HepG2 (cell line): ENCODE data around the gene BPHL. TPM values are rescaled to one million over a fixed set of nuclear protein-coding genes. Genes with fewer than 3 reads are reported as not detected.
A peak's percentile ranks its signal among the peaks of the same experiment; 100 is the strongest.

Source experiments
- CHCHD3 ChIP-seq: sonication (generic); formaldehyde crosslinking; IDR thresholded peaks from 2 replicates; pipeline ENCODE4 v1.8.0; 2022; ENCODE audit warnings: mild to moderate bottlenecking, missing genetic modification reagents, moderate library complexity
- CHD4 ChIP-seq: fragments of 200-600 bp; sonication (generic); IDR thresholded peaks from 2 replicates; pipeline ENCODE4 v1.7.0; 2017; ENCODE audit warnings: mild to moderate bottlenecking, low read length, borderline replicate concordance
- CREM ChIP-seq, 2 experiments: sonication (generic) in 1 of 2; formaldehyde crosslinking in 1 of 2; IDR thresholded peaks; 2 replicates each; pipeline versions ENCODE4 v1.4.0 to v1.6.1; 2016 to 2020; ENCODE audit warnings: antibody characterized with exemption in 1 of 2, mild to moderate bottlenecking in 1 of 2, missing genetic modification reagents in 1 of 2
- DNMT1 ChIP-seq: sonication (generic); formaldehyde crosslinking; IDR thresholded peaks from 2 replicates; pipeline ENCODE4 v1.5.1; 2020; ENCODE audit warnings: mild to moderate bottlenecking, missing genetic modification reagents
- GLI4 ChIP-seq: sonication (generic); formaldehyde crosslinking; IDR thresholded peaks from 2 replicates; pipeline ENCODE4 v1.5.1; 2020; ENCODE audit warnings: missing genetic modification reagents, mild to moderate bottlenecking, moderate library complexity, borderline replicate concordance
- HOXA3 ChIP-seq: sonication (generic); formaldehyde crosslinking; IDR thresholded peaks from 2 replicates; pipeline ENCODE4 v1.5.0; 2020; ENCODE audit warnings: missing genetic modification reagents
- JUND ChIP-seq: sonication (generic); formaldehyde crosslinking; IDR thresholded peaks from 2 replicates; pipeline ENCODE4 v1.8.0; 2022; ENCODE audit warnings: mild to moderate bottlenecking, missing genetic modification reagents
- KDM2A ChIP-seq: sonication (generic); formaldehyde crosslinking; IDR thresholded peaks from 2 replicates; pipeline ENCODE4 v1.4.0; 2020; ENCODE audit warnings: low read depth, missing genetic modification reagents, borderline replicate concordance
- KDM3A ChIP-seq: IDR thresholded peaks from 2 replicates; pipeline ENCODE4 v1.6.1; 2018; ENCODE audit warnings: low read depth, missing compliant biosample characterization
- MAF1 ChIP-seq: sonication (generic); formaldehyde crosslinking; IDR thresholded peaks from 2 replicates; pipeline ENCODE4 v1.5.0; 2020; ENCODE audit warnings: missing genetic modification reagents, borderline replicate concordance
- RBAK ChIP-seq: sonication (generic); formaldehyde crosslinking; IDR thresholded peaks from 2 replicates; pipeline ENCODE4 v1.5.1; 2020; ENCODE audit warnings: mild to moderate bottlenecking, missing genetic modification reagents
- TBX3 ChIP-seq: fragments of 450-650 bp; IDR thresholded peaks from 2 replicates; pipeline ENCODE4 v1.6.1; 2017; ENCODE audit warnings: antibody characterized with exemption, mild to moderate bottlenecking, inconsistent platforms, borderline replicate concordance
- ZBTB20 ChIP-seq: sonication (generic); formaldehyde crosslinking; IDR thresholded peaks from 2 replicates; pipeline ENCODE4 v1.8.1; 2023; ENCODE audit warnings: missing genetic modification reagents, low read depth, mild to moderate bottlenecking, borderline replicate concordance
- ZEB1 ChIP-seq: IDR thresholded peaks from 2 replicates; pipeline ENCODE4 v1.6.1; 2012; ENCODE audit warnings: mild to moderate bottlenecking, low read depth, inconsistent platforms; ENCODE audit not compliant: insufficient replicate concordance
- ZNF207 ChIP-seq: fragments of 450-650 bp; IDR thresholded peaks from 2 replicates; pipeline ENCODE4 v1.6.1; 2016; ENCODE audit warnings: antibody characterized with exemption, borderline replicate concordance
- ZNF333 ChIP-seq: sonication (generic); formaldehyde crosslinking; IDR thresholded peaks from 2 replicates; pipeline ENCODE4 v1.4.0; 2020; ENCODE audit warnings: mild to moderate bottlenecking, missing genetic modification reagents, borderline replicate concordance
- ZNF468 ChIP-seq: sonication (generic); formaldehyde crosslinking; IDR thresholded peaks from 2 replicates; pipeline ENCODE4 v1.8.0; 2022; ENCODE audit warnings: mild to moderate bottlenecking, moderate library complexity, missing genetic modification reagents
- ZNF589 ChIP-seq: sonication (generic); formaldehyde crosslinking; conservative IDR thresholded peaks from 2 replicates; pipeline ENCODE4 v1.8.0; 2022; ENCODE audit warnings: mild to moderate bottlenecking, moderate library complexity, missing genetic modification reagents
- polyA plus RNA-seq, 8 experiments: library from polyadenylated mRNA; depleted of rRNA in 3 of 8; stranded (reverse) in 7 of 8; unstranded in 1 of 8; fragments of >200 nt; fragmentation: Illumina TruSeq in 4 of 8; extraction: Trizol in 4 of 8; gene quantifications; 2 replicates each; pipeline versions ENCODE4 v1.2.1 to v1.2.3, GENCODE V29; 2011 to 2016; ENCODE audit warnings: low read depth in 4 of 8, missing spikeins in 1 of 8, mixed read lengths in 1 of 8; ENCODE audit not compliant: insufficient read depth in 1 of 8
- total RNA-seq, 5 experiments: library from RNA; depleted of rRNA; stranded (reverse); fragments of >200 nt; fragmentation: Illumina TruSeq; extraction: Trizol; gene quantifications; 2 replicates each; pipeline ENCODE4 v1.2.3, GENCODE V29; 2016; ENCODE audit warnings: low read depth in 1 of 5
- TF ChIP-seq, protein P1 (sequence below): sonication (generic); formaldehyde crosslinking; IDR thresholded peaks from 2 replicates; pipeline ENCODE4 v1.4.0; 2020; ENCODE audit warnings: missing genetic modification reagents, borderline replicate concordance
- TF ChIP-seq, protein P2 (sequence below): sonication (generic); formaldehyde crosslinking; IDR thresholded peaks from 2 replicates; pipeline ENCODE4 v1.8.1; 2023; ENCODE audit warnings: mild to moderate bottlenecking, inconsistent platforms, moderate library complexity, missing genetic modification reagents, borderline replicate concordance
- TF ChIP-seq, protein P3 (sequence below): sonication (generic); formaldehyde crosslinking; IDR thresholded peaks from 2 replicates; pipeline ENCODE4 v1.5.1; 2020; ENCODE audit warnings: missing genetic modification reagents, mild to moderate bottlenecking, borderline replicate concordance
- TF ChIP-seq, protein P4 (sequence below): sonication (generic); formaldehyde crosslinking; IDR thresholded peaks from 2 replicates; pipeline ENCODE4 v1.5.1; 2020; ENCODE audit warnings: mild to moderate bottlenecking, missing genetic modification reagents, borderline replicate concordance

BPHL gene
- total and polyA plus RNA-seq, 2 of the 13 experiments (the other 11 are each of a cell fraction or from before 2014, with no cell fraction given), result 37.8 to 39.5 TPM

DNA sequence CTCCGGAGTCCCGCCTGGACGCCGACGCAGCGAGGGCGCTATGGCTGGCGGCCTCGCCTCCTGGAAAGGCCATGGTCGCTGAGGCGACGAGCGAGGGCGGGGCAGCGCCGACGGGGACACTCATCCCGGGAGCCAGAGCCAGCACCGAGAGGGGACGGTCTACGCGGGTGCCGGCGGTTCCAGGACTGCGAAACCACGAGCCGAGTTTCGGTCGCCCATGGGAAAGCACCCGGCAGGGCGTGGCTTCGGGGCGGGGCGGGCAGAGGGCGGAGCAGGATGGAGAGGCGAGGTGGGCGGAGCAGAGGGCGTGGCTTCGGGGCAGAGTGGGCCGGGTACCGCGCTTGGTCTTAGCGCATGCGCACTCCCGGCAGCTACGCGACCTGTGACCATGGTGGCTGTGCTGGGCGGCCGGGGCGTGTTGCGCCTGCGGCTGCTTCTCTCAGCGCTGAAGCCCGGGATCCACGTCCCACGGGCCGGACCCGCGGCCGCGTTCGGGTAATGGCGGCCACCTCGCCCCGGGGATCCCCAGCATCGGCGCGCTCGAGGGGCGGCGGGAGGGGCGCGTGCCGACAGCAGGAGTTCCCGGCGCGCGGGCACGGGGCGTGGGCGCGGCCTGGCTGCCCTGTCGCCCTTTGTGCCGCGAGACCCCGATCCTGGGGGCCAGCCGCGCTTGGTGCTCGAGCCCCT lies at the start of gene BPHL (continued):
- TF ChIP-seq, protein P1, sequence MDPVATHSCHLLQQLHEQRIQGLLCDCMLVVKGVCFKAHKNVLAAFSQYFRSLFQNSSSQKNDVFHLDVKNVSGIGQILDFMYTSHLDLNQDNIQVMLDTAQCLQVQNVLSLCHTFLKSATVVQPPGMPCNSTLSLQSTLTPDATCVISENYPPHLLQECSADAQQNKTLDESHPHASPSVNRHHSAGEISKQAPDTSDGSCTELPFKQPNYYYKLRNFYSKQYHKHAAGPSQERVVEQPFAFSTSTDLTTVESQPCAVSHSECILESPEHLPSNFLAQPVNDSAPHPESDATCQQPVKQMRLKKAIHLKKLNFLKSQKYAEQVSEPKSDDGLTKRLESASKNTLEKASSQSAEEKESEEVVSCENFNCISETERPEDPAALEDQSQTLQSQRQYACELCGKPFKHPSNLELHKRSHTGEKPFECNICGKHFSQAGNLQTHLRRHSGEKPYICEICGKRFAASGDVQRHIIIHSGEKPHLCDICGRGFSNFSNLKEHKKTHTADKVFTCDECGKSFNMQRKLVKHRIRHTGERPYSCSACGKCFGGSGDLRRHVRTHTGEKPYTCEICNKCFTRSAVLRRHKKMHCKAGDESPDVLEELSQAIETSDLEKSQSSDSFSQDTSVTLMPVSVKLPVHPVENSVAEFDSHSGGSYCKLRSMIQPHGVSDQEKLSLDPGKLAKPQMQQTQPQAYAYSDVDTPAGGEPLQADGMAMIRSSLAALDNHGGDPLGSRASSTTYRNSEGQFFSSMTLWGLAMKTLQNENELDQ (CRISPR knock-in tag), result no peak
- no peak for TF ChIP-seq ZEB1
- TF ChIP-seq JUND (CRISPR knock-in tag), result no peak; the same call in 1 of the 2 replicates
- TF ChIP-seq, protein P2, sequence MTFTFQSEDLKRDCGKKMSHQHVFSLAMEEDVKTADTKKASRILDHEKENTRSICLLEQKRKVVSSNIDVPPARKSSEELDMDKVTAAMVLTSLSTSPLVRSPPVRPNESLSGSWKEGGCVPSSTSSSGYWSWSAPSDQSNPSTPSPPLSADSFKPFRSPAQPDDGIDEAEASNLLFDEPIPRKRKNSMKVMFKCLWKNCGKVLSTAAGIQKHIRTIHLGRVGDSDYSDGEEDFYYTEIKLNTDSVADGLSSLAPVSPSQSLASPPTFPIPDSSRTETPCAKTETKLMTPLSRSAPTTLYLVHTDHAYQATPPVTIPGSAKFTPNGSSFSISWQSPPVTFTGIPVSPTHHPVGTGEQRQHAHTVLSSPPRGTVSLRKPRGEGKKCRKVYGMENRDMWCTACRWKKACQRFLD (CRISPR knock-in tag), result peak; percentile 89
- 0 out of 2 replicates have a peak, but pooled peaks have one; percentile 70 for TF ChIP-seq ZNF333 (CRISPR knock-in tag)
- TF ChIP-seq ZNF589 (CRISPR knock-in tag), result peak; percentile 85
- TF ChIP-seq CHCHD3 (CRISPR knock-in tag), result peak; percentile 99
- TF ChIP-seq ZNF207, result no peak
- 0 out of 2 replicates have a peak, but pooled peaks have one; percentile 57 for TF ChIP-seq RBAK
- peak; percentile 74 for TF ChIP-seq HOXA3 (CRISPR knock-in tag)
- no peak; the same call in 1 of the 2 replicates for TF ChIP-seq TBX3
- TF ChIP-seq ZBTB20 (CRISPR knock-in tag), result peak; percentile 71
- peak; percentile 90 for TF ChIP-seq GLI4 (CRISPR knock-in tag)
- TF ChIP-seq KDM2A (CRISPR knock-in tag), result peak; percentile 82
- TF ChIP-seq, protein P3, sequence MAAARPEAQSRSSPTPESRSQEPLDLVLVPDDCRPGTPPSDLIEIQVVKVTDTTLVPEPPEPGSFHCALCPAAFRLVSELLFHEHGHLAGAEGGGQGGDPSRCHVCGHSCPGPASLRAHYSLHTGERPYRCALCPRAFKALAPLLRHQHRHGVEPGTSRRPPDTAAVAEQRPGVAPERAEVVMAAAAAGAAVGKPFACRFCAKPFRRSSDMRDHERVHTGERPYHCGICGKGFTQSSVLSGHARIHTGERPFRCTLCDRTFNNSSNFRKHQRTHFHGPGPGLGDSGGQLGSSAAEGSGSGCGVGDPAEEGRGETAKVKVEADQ (CRISPR knock-in tag), result peak; percentile 99
- peak; percentile 88 for TF ChIP-seq KDM3A (CRISPR knock-in tag)
- no peak for TF ChIP-seq MAF1
- TF ChIP-seq CREM (IDR thresholded peaks at IDR 0.05), result no peak
- TF ChIP-seq CREM (CRISPR knock-in tag; IDR thresholded peaks at IDR 0.05), result peak; percentile 12; the same call in 1 of the 2 replicates
- TF ChIP-seq ZNF468 (CRISPR knock-in tag), result no peak
- TF ChIP-seq DNMT1 (CRISPR knock-in tag), result peak; percentile 98; the same call in 1 of the 2 replicates
- TF ChIP-seq, protein P4, sequence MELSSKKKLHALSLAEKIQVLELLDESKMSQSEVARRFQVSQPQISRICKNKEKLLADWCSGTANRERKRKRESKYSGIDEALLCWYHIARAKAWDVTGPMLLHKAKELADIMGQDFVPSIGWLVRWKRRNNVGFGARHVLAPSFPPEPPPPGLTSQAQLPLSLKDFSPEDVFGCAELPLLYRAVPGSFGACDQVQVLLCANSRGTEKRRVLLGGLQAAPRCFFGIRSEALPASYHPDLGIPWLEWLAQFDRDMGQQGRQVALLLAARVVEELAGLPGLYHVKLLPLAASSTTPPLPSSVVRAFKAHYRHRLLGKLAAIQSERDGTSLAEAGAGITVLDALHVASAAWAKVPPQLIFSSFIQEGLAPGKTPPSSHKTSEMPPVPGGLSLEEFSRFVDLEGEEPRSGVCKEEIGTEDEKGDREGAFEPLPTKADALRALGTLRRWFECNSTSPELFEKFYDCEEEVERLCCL, result no peak; the same call in 1 of the 2 replicates
- TF ChIP-seq CHD4, result no peak
